Hindlimb muscle (tissue), 1 donor: ENCODE measurements around the gene GADD45B. TPM values are rescaled to one million over a fixed set of nuclear protein-coding genes. Genes with fewer than 3 reads are reported as not detected.
"Not testable (repeated sequence)": the region's sequence is repeated elsewhere in the genome, so short reads cannot be mapped to it uniquely, and the experiment has no call there.

Experiments
- DNase-seq: peaks from one replicate; pipeline ENCODE4 v3.0.0-alpha.2; 2013
- polyA plus RNA-seq: library from polyadenylated mRNA; unstranded; fragments of 120-200 nt; gene quantifications from one replicate; pipeline ENCODE4 v1.2.1, GENCODE V29; 2013; ENCODE audit not compliant: insufficient read length

Gene GADD45B
- polyA plus RNA-seq, 1 donor: 8.3 TPM

DNA sequence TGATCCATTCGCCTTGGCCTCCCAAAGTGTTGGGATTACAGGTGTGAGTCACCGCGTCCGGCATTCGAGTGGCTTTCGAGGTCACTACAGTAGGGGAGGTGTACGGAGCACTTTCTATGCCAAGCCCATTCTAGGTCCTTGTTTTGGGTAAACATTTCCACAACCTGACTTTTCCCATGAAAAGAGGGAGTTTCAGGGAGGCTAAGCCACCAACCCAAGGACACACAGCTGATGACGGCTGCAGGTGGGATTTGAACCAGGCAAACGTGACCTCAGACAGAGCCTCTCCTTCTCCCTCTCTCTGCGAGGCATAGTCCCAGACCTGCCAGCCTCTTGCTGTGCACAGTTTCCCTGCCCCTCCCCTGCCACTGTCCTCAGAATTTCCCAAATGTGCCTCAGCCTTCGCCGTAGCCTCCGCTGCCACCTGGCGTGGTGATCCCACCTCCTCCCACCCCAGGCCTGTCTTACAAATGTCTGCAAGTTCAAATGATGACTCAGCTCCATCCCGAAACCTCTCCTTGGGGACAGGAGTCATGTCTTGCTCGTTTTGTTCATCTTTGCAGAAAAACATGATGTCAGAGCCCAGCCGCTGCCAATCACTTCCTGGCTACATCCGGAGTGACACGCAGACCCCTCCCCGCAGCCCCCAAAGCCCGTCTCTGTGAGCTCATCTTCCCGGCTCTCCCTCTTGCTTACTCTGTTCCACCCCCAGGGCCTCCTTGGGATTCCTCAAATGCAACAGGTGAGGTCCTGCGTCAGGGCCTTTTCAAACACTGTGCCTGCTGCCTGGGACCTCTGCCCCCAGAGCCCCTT lies 6.6 kb upstream of the GADD45B start:
- DNase-seq: no peak

DNA sequence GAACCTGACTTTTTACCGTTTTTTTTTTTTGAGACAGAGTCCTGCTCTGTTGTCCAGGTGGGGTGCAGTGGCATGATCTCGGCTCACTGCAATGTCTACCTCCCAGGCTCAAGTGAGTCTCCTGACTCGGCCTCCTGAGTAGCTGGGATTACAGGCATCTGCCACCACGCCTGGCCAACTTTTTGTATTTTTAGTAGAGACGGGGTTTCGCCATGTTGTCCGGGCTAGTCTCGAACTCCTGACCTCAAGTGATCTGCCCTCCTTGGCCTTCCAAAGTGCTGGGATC lies 6.1 kb upstream of the GADD45B start:
- DNase-seq: not testable (repeated sequence)

DNA sequence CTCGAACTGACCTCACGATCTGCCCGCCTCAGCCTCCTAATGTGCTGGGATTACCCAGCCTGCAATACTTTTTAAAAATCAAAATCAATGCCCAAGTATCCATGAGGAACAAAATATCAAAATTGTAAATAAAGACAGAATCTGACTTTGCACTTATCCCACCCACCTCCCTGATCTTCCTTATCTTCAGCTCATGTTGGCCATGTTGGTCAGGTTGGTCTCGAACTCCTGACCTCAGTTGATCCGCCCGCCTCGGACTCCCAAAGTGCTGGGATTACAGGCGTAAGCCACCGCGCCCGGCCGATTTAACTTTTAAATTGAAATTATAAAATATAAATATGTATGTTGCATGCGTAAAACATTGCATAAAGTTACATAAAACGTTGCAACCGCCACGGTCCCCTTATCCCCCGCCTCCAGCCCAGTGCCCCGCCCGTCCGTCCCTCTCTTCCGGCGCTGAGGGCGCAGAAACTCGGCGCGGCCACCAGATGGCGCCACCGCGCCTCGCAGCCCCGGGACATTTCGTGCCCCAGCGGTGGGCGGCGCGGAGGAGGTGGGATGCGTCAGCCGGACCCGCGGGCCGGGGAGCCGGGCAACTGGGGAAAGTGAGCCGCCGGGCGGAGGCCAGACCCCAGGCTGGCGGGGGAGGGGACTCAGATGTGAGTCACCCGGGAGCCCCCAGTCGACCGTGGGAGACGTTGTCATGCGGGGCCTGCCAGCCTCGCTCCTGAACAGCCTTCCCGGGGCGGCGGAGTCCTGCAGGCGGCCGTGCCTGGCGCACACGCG lies 1.5 kb upstream of the GADD45B start:
- DNase-seq: peak; percentile 92

DNA sequence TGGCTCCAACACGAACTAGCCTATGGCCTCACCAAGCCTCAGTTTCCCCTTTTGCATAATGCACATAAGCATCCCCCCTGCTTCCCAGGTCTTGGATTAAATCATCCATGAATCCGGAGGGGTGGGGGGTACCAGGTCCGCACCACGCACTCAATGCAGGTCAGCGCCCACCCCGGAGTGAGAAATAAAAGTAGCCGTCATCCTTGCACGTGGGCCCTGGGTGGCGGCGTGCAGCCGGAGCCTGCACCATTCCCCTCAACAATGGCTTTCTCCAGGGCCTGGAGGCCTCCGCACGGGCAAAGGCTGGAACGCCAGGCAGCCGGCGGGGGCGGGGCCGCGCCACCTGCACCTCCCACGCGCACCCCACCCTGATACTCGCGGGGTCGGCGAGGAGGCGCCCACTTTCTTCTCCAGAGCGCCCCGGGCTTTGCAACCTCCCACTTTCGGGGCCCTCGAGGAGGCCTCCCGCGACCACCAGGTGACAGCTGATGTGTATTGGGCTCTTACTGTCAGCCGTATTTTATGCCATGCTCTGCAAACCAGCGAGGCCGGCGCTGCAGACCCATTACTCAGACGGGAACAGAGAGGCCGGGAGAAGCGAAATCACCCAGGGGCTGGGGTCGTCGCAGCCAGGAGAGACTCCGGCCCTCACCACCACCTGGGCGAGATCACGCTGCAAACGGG lies 767 bp upstream of the GADD45B start:
- no peak for DNase-seq

DNA sequence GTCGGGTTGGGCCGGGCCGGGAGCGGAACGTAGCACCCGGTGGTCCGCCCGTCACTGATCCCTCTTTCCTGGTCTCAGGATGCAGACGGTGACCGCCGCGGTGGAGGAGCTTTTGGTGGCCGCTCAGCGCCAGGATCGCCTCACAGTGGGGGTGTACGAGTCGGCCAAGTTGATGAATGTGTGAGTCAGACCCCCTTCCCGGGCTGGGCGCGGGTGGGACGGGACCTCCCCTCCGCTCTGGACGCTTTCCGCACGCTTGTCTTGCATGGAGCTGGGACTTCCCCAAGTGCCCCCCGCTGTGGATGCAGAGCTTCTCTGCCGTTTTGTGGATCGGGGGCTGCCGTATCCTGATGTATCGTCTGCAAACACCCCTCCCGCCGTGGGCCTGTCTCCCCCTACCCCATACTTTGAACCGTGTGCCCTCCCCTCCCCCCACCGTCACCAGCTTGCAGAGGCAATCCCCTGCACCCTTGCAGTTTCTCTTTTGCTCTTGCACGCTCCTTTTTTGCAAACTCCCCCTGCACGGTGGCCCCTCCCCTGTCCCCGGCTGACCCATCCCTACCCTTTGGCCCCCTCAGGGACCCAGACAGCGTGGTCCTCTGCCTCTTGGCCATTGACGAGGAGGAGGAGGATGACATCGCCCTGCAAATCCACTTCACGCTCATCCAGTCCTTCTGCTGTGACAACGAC lies 669 bp downstream of the GADD45B start:
- no peak for DNase-seq

DNA sequence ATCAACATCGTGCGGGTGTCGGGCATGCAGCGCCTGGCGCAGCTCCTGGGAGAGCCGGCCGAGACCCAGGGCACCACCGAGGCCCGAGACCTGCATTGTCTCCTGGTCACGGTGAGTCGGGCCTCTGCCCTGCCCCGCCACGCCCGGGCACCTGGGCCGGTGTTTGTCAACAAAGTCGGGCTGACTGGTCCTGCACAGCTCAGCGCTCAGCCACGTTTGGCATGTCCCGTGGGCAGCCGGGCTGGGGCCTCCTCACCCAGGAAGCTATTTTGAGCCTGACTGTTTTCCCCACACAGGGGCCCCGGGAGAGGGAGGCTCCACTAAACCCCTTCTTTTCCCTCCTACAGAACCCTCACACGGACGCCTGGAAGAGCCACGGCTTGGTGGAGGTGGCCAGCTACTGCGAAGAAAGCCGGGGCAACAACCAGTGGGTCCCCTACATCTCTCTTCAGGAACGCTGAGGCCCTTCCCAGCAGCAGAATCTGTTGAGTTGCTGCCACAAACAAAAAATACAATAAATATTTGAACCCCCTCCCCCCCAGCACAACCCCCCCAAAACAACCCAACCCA lies 1.3 kb downstream of the GADD45B start:
- no peak for DNase-seq

DNA sequence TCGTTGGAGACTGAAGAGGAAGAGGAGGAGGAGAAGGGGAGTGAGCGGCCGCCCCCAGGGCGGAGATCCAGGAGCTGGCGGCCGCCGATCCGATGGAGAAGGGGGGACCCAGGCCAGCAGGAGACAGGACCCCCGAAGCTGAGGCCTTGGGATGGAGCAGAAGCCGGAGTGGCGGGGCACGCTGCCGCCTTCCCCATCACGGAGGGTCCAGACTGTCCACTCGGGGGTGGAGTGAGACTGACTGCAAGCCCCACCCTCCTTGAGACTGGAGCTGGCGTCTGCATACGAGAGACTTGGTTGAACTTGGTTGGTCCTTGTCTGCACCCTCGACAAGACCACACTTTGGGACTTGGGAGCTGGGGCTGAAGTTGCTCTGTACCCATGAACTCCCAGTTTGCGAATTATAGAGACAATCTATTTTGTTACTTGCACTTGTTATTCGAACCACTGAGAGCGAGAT lies 1.8 kb downstream of the GADD45B start:
- no peak for DNase-seq

DNA sequence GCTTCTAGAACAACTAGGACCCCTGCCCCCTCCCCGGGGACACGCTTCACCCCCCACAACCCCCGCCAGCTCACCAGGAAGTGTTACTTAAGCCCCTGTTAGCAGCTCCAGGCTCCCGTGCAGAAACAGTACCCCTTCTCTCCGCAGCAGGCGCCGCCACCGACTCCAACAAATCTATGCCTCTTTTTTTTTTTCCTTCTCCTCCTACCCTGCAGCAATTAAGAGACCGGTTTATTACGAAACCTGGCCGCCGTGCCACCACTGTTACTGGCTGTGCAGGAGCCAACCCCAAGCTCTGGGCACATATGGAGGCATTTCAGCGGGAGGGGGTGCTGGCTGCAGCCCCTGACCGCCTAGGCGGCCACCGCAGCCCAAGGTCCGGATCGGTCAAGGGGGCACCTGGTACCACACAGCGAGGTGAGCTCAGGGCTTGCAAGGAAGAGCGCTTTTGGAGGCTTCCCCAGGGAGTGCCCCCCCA lies 2.4 kb downstream of the GADD45B start:
- DNase-seq: no peak

DNA sequence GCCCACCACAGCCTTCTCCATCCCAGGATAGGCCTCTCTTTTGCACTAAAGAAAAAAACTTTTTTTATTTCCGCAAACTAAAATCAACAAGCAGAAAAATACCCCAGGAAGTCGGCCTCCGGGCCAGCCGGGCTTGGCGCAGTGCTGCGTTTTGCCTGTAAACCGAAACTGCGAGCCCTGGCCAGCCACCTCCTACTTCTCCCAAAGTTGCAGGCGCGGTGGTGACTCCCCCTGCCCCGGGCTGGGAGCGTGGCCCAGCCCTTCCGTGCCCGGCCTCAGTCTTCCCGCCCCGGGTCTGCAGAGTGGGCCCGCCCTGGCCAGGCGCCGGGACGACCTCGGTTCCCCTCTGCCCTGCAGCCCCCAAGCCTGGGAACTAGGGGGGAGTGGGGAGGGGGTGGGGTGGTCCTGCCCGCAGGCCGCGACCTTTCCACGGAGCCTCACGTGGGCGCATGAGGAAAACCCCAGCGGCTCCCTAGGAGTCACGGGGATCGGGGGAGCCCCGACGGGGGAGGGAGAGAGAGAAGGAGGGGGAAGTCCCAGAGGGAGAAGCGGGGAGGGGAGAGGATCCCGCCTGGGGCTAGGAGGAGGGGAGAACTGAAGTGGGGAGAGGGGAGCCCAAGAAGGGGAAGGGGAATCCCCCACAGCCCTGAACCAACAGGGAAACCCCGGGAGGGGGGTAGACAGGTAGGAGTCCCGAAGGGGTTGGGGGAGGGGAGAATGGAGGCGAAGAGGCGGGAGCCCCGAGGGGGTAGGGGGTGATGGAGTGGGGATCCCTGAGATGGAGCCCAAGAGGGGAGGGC lies 3.0 kb downstream of the GADD45B start:
- peak; percentile 81 for DNase-seq

DNA sequence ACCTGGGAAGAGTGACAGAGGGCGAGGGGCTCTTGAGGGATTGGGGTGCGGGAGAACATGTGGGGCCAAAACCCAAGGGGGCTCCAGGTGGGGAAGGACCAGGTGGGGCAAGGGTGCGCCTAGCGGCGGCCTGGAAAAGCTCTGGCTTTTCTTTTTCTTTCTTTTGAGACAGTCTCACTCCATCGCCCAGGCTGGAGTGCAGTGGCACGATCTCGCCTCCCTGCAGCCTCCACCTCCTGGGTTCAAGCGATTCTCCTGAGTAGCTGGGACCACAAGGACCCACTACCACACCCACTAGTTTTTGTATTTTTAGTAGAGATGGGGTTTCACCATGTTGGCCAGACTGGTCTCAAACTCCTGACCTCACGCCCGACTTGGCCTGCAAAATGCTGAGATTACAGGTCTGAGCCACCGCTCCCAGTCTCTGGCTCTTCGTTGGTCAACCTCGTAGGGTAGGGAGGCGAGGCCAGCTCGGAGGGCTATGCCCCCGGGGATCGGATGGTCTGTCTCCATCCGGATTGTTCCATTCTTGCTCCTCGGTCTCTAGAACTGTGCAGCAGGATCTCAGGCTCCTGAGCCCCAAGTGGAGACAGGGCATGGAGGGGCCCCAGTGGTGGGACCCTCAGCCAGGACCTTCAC lies 3.7 kb downstream of the GADD45B start:
- no peak for DNase-seq

DNA sequence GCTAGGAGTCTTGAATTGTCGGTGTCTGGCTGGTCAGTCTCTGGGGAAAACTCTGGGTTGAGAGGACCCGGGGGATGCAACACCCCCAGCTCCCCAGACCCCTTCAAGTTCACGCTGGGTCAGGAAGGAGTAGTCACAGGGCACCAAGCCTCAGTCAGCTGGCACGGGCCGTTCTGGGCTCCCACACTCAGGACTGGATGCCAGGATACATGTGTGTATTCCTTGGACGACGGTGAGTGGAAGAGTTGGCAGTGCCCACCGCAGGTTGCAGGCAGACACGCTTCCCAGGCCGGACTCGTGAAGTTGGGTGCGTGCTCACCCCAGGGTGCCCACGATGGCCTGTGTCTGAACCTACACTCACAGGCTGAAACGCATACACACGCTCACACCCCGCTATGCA lies 5.5 kb downstream of the GADD45B start:
- DNase-seq: no peak

DNA sequence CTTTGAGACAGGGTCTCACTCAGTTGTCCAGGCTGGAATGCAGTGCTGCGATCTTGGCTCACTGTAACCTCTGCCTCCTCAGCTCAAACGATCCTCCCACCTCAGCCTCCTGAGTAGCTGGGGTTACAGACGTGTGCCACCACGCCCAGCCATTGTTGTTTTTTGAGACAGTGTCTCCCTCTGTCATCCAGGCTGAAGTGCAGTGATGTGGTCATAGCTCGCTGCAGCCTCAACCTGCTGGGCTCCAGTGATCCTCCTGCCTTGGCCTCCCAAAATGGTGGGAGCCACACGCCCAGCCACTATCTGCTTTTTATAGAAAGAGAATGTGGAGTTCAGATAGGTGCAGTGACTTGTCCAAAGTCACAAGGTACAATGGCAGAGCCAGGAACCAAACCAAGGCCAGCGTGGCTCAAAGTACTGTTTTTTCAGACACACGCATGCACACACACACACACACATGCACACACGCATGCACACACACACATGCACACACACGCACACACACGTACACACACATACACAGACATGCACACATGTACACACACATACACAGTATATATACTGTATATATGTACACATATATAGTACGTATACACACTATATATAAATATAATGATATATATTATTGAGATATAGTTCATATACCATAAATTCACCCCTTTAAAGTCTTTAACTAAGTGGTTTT lies 6.6 kb downstream of the GADD45B start:
- DNase-seq: no peak

DNA sequence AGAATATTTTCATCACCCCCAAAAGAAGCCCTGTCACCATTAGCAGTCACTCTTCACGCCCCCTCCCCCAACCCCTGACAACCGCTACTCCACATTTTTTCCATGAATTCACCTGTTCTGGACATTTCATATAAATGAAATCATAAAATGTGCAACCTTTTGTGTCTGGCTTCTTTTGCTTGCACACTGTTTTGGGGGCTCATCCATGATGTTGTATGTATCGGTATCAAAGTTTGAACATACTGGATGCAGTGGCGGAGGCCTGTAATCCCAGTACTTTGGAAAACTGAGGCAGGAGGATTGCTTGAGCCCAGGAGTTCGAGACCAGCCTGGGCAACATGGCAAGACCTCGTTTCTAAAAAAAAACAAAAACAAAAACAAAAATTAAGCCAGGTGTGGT lies 7.2 kb downstream of the GADD45B start:
- no peak for DNase-seq

DNA sequence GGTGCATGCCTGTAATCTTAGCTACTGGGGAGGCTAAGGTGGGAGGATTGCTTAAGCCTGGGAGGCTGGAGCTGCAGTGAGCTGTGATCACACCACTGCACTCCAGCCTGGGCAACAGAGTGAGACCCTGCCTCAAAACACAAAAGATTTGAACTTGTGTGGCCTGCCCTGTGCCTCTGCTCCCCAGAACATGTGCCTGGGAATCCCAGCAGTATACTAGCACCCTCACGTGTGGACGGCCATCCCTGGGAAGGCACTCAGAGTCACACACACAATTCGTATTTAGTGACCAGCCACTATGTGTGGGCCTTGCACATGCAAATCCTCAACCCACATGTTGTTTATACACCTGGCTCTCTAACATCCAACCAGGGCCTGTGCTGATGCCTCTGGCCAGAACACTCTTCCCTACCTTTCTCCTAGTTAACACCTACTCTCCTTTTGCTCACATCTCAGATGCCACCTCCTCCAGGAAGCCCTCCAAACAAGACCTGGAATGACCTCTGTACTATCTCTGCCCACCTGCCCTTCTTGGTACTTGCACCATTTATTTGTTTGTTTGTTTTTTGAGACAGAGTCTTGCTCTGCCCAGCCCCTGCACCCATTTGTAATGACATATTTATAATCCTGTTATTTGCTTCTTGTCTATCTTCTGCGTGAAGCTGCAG lies 7.7 kb downstream of the GADD45B start:
- no peak for DNase-seq

DNA sequence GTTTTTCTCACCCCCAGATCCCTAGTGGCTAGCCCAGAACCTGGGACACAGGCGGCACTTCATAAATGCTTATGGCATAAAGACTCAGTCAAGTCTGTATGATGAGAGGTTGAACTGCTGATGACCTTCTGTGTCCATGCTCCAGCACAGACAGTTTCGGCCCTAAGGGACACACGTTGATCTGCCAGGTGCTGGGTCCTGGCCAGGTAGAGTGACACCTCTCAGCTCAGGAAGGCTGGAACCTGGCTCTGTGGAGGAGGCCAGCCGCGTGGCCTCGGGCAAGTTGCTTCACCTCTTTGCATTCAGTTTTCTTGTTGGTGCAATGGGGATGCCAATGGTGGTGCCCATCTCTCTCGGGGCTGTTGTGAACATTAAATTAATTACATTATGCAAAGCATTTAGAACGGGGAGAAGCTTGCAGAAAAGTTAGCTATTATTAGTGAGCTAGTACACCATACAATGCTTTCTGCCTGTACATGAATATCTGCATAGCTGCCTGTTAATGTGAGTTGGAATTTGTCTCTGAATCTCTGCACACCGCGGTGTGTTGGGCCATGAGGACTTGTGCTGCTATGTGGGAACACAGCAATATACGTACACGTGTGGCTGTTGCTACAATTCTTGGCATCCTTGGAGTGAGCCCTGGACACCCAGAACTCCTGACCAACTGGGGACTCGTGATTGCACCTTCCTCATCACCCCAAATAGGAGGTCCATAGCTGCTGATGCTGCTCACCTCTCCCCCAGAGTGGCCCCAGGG lies 8.4 kb downstream of the GADD45B start:
- no peak for DNase-seq

DNA sequence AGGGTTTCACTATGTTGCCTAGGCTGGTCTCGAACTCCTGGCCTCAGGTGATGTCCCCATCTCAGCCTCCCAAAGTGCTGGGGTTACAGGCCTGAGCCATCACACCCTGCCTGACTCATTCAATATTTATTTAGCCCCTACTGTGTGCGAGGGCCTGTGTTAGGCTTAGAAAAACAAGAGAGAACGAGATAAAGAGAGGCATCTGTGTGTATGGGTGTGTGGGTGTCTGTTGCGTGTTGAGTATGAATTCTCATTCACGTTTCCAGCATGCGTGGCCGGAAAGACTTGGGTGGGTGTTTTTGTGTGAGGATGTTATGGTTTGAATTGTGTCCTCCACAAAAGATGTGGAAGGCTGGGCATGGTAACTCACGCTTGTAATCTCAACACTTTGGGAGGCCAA lies 9.5 kb downstream of the GADD45B start:
- no peak for DNase-seq

DNA sequence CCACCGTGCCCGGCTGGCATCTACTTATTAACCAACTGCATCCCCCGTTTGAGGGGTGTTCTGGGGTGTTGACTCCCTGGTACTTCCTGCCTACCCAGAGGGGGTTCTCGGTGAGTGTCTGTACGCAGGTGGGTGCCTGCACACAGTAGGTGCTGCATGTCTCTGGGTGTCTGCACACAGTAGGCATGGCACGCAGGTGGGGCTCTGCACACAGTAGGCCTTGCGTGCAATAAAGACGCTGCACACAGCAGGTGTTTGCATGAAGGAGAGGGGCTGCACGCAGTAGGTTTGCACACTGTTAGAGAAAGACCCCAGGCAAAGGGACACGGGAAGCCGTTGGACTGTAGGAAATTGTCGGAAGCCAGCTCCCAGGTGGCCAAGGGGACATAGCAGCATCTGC lies 11.2 kb downstream of the GADD45B start:
- no peak for DNase-seq

DNA sequence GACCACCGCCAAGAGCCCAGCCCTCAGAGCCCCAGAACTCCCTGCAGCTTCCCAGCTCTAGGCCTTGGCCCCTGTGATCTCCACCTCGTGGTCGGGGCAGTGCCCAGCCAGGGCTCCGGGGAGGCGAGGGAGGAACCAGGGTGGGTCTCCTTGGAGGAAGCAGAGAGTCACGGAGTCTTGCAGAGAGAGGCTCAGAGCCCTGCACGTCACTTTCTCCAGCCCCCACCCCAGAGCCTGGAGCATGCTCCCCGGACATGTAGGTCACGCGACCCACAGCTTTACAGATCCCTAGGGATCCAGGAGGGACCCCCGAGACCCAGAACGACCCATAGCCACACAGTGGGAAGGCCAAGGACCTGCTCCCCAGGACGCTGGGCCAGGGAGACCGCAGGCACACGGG lies 11.9 kb downstream of the GADD45B start:
- no peak for DNase-seq

DNA sequence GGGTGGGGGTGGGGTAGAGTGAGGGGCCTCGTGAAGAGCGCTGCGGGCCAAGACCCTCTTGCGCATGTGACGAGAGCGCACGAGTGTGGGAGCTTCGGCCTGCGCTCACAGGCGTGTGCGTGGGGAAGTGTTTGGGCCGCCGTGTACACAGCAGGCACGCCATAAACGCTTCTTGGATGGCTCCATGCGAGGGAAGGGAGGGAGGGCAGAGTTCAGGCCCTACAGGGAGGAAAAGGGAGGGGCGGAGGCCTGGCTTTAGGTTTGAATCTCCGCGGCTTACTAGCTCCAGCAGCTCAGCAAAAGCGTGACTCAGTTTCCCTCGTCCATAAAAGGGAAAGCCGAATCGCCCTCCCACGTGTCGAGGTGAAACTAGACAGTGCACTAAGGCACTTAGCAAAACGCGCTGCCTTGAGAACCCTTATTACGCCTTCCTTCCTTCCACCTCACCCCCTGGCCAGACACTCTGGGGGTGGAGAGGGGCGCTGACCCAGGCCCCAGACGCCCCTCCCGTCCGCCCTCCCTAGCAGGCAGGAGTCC lies 12.5 kb downstream of the GADD45B start:
- no peak for DNase-seq
